NCI-H526 treated with DMSO at 0.1 percent for 48 hours (cell line): ENCODE results near the gene IRGM.
"Not testable (repeated sequence)": the region's sequence is repeated elsewhere in the genome, so short reads cannot be mapped to it uniquely, and the experiment has no call there.

Experiments used
- DNase-seq: peaks from one replicate; lab custom pipeline; 2025; lab: John Stamatoyannopoulos, UW

The IRGM gene

GRCh38 chr5:150846308-150846653 is at the start of gene IRGM:
Gene IRGM, plus strand, starts transcription at chr5:150846521. Its CDS starts 1,603 bp downstream, at chr5:150848124.
- not testable (repeated sequence) for DNase-seq

DNA sequence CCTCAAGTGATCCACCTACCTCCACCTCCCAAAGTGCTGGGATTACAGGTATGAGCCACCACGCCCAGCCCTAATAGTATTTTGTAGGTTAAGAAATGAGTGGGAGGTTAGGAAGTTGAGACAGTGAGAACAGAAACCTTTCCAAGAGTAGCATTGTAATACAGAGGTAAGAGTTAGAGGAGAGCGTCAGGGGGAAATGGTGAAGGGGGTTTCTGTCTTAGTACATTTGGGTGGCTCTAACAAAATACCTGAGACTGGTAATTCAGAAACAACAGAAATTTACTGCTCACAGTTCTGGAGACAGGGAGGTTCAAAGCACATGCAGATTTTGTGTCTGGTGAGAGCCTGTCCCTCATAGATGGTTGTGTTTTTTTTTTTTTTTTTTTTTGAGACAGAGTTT is 48.9 kb upstream of the IRGM start:
- DNase-seq = no peak

GRCh38 chr5:150801117-150801927 is 45.0 kb upstream of the IRGM start:
- peak; percentile 47 for DNase-seq

DNA sequence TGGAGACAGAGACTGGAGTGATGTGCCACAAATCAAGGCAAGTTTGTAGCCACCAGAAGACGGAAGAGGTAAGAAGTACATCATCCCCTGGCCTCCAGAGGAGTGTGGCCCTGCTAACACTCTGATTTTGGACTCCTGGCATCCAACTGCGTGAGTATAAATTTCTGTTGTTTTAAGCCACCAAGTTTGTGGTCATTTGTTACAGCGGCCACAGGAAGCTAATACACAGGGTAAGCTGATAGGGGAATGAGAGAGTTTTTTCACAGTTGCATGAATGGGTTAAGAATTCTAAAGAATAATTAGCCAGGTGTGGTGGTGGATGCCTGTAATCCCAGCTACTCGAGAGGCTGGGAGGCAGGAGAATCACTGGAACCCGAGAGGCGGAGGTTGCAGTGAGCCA is 41.9 kb upstream of the IRGM start:
- DNase-seq = no peak

DNA sequence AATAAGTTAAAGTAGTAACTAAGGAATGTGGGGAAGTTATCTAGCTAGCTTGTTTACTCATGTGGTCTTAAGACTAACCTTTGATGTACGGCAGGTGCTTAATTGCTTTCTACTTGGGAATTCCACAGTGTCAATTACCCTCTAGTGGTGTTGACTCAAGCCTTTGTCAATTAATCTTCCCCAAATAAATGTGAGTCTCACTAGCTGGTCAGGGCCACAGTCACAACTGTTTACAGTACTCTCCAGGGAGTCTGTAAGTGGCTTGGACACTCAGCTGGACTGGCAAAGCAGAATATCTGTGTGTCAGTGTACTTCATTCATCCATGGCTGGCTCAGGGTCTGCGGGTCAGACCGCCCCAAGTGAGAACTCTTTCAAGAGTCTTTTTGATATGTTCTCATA is 37.0 kb upstream of the IRGM start:
- no peak for DNase-seq

GRCh38 chr5:150815010-150815409 is 31.3 kb upstream of the IRGM start:
- no peak for DNase-seq

DNA sequence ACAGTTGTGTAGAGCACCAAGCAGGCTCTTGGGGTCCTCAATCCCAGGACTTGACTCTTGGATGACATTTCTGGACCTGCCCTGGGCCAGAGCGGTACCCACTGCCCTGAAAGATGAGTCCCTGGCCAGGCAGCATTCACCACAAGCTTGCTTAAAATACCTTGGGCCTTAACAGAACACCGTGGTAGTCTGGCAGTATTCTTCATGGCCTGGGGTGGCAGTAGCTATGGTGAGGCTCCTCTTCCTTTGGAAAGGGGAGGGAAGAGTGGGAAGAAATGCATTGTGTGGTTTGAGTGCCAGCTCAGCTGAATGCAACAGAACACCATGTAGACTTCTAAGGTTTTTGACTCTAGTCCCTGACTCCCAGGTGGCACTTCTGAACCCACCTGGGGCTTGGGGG is 29.4 kb upstream of the IRGM start:
- DNase-seq = no peak

DNA sequence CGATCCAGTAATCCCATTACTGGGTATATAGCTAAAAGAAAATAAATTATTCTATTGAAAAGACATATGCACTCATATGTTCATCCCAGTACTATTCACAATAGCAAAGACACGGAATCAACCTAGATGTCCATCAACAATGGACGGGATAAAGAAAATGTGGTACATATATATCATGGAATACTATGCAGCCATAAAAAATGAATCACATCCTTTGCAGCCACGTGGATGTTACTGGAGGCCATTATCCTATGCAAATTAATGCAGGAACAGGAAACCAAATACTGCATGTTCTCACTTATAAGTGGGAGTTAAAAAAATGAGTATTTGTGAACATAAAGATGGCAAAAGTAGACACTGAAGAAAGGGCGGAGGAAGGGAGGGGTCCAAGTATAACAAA is 16.6 kb upstream of the IRGM start:
- no peak for DNase-seq

DNA sequence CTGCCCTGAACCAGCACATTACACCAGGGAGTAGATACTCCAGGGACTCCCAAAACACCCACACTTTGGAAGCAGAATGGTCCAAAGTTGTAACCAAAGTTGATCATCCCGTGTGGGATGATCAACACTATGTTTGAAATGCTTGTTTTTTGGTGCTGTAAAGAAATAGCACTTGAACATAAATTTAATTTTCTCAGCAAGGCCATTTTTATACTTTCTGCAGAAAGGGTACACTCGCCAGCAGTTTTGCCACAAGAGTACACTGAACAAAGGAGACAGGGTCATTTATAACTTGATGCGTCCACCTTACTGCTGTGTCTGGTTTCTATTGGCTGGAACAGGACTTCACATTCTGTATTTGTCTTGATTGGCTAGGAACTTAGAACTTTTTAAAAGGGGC is 14.5 kb upstream of the IRGM start:
- DNase-seq = not testable (repeated sequence)

DNA sequence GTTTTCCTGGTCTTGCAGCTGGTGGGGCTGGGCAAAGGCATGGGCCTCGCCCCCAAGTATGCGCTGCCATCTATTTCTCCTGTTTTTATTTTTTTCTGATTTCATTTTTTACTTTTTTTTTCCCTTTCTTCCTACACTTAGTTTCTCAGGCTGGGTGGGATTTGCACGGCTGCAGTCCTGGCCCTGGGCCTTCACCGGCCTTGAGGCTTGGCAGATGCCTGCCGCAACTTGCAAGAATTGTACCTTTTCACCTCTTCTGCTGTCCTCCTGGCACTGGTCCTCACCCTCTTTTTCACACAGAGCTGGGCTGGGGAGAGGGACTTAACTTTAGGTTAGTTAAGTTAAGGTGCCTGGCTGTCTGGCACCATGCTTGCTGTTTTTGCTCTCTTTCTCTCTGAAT is 10.3 kb upstream of the IRGM start:
- no peak for DNase-seq

DNA sequence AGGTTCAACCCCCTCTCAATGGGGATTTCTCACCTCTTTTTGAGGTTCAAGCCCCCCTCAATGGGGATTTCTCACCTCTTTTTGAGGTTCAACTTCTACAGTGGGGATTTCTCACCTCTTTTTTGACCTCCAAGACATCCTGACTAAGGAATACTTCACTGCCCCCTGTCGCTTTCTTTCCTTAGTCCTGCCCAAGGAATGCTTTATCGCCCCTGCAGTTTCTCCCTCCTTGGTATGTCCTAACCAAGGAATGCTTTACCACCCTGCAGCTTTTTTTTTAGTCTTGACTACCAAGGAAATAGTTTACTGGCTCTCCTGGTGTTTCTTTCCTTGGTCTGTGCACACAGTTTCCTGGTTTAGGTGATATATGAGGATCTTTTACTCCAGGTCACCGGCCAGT is 9.6 kb upstream of the IRGM start:
- no peak for DNase-seq

DNA sequence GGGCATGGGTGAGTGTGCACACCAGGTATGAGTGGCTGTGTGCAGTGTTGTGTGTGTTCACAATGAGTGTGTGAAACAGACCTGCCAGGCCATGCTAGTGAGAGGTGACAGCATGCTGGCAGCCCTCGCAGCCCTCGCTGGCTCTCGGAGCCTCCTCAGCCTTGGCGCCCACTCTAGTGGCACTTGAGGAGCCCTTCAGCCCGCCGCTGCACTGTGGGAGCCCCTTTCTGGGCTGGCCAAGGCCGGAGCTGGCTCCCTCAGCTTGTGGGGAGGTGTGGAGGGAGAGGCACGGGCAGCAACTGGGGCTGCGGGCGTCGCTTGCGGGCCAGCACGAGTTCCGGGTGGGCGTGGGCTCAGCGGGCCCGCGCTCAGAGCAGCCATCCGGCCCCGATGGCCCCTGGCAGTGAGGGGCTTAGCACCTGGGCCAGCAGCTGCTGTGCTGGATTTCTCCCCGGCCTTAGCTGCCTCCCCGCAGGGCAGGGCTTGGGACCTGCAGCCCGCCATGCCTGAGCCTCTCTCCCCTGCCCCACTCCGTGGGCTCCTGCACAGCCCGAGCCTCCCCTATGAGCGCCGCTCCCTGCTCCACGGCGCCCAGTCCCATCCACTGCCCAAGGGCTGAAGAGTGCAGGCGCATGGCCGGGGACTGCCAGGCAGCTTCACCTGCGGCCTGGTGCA is 999 bp upstream of the IRGM start:
- DNase-seq = not testable (repeated sequence)

GRCh38 chr5:150846654-150847333 is 473 bp downstream of the IRGM start:
- peak; percentile 82 for DNase-seq

DNA sequence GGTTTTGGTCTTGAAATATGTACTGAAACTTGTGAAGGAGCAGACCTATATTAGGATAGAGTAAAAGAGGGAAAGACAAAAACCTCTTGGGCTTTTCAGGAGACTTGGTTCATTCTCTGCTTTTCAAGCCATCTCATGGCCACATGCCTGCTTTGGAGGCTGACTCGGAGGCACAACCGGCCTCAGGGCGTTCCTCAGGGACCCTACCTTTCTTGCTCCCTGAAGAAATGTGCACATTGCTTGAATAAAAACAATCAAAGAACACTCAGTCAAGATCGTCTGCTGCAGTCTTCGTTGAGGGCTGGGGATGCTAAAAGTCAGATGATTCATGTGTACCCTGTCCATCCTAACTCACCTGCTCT is 994 bp downstream of the IRGM start:
- no peak for DNase-seq

- DNase-seq = no peak
These were observed 1.9 kb downstream of the IRGM start for GRCh38 chr5:150848271-150848670.

GRCh38 chr5:150851039-150851438 is 4.7 kb downstream of the IRGM start:
- DNase-seq = no peak

DNA sequence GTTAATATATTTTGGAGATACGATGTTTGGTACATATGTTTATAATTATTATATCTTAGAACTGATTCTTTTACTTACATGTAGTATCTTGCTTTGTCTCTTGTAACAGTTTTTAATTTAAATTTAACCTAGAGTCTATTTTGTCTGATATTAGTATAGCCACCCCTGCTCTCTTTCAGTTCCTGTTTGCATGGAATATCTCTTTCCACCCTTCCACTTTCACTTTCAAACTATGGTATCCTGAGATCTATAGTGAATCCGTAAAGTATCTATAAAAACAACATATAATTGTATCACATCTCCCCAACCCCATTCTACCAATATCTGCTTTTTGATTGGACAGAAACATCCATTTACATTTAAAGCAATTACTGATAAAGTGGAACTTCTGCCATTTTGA is 7.2 kb downstream of the IRGM start:
- DNase-seq = no peak

GRCh38 chr5:150856700-150857099 is 10.4 kb downstream of the IRGM start:
- DNase-seq = not testable (repeated sequence)

DNA sequence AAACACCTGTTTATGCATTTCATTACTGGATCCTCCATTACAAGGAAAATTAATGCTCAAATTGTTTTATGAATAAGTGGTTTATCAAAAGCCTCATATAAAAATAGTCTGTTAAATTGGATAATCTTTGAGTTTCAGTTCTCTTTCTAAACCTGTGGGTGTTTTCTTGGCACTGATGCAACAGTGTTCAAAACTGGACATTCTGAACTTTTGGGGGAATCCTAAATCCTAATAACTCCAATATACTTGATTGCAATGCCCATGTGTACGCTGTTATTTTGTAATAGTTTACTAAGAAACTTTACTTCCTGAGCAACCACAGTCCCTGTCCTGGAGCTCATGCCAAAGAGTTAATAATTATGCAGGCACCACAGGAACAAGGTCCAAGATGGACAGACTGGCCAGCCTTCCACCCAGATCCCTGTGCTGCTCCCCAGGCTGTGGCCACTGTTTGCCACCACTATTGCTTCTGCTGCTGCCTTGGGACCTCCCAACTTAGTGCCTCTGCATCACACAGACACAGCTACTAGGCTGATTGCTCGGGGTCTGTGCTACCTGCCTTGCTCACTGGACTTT is 14.0 kb downstream of the IRGM start:
- DNase-seq = no peak

- DNase-seq = no peak
These were observed 15.7 kb downstream of the IRGM start for GRCh38 chr5:150862070-150862469.

- DNase-seq = no peak
These were observed 33.0 kb downstream of the IRGM start for GRCh38 chr5:150879358-150879757.

GRCh38 chr5:150895431-150896428 is 49.4 kb downstream of the IRGM start:
- DNase-seq = no peak
